ENCODE results near the gene SASH1.

Gene SASH1

GRCh38 chr6:148436466-148436865, 93.8 kb downstream of the SASH1 start:
- no peak for DNase-seq

- DNase-seq, result no peak
Observed at GRCh38 chr6:148438632-148439031, 96.0 kb downstream of the SASH1 start.

- DNase-seq, result no peak
Observed at GRCh38 chr6:148440016-148440415, 97.4 kb downstream of the SASH1 start.

- no peak for DNase-seq
Observed at GRCh38 chr6:148440877-148441453, 98.3 kb downstream of the SASH1 start.

- no peak for DNase-seq
Observed at GRCh38 chr6:148441454-148441911, 98.8 kb downstream of the SASH1 start.

- DNase-seq, result no peak
Observed at GRCh38 chr6:148443798-148444560, 101.3 kb downstream of the SASH1 start.

GRCh38 chr6:148445116-148445515, 102.5 kb downstream of the SASH1 start:
- no peak for DNase-seq

- no peak for DNase-seq
Observed at GRCh38 chr6:148445620-148446019, 103.0 kb downstream of the SASH1 start.

GRCh38 chr6:148446681-148447080, 104.0 kb downstream of the SASH1 start:
- DNase-seq, result no peak

- no peak for DNase-seq
Observed at GRCh38 chr6:148447521-148448230, 105.0 kb downstream of the SASH1 start.

- no peak for DNase-seq
Observed at GRCh38 chr6:148448369-148449012, 105.9 kb downstream of the SASH1 start.

- no peak for DNase-seq
Observed at GRCh38 chr6:148450866-148451265, 108.2 kb downstream of the SASH1 start.

- DNase-seq, result no peak
Observed at GRCh38 chr6:148451690-148452089, 109.1 kb downstream of the SASH1 start.

- no peak for DNase-seq
Observed at GRCh38 chr6:148452876-148453275, 110.2 kb downstream of the SASH1 start.

GRCh38 chr6:148453906-148454305, 111.3 kb downstream of the SASH1 start:
- DNase-seq, result no peak

- no peak for DNase-seq
Observed at GRCh38 chr6:148455225-148455624, 112.6 kb downstream of the SASH1 start.

GRCh38 chr6:148455674-148456558, 113.3 kb downstream of the SASH1 start:
- no peak for DNase-seq

GRCh38 chr6:148457137-148457842, 114.7 kb downstream of the SASH1 start:
- no peak for DNase-seq

GRCh38 chr6:148457843-148458159, 115.2 kb downstream of the SASH1 start:
- no peak for DNase-seq

- DNase-seq, result no peak
Observed at GRCh38 chr6:148459238-148459637, 116.6 kb downstream of the SASH1 start.

GRCh38 chr6:148460876-148461646, 118.4 kb downstream of the SASH1 start:
- no peak for DNase-seq
